22Rv1 (cell line): ENCODE data around the gene GPC5.

Source experiments
- CTCF ChIP-seq: fragments of 450-650 bp; IDR thresholded peaks from 2 replicates; pipeline ENCODE4 v1.5.1; 2017; ENCODE audit warnings: mild to moderate bottlenecking
- ZFX ChIP-seq: fragments of 450-650 bp; IDR thresholded peaks from 2 replicates; pipeline ENCODE4 v1.6.1; 2017; ENCODE audit warnings: antibody characterized with exemption, borderline replicate concordance

GRCh38 chr13:91601807-91602206, 203.4 kb downstream of the GPC5 start:
- TF ChIP-seq CTCF (no peak), ZFX (no peak)
